Heart left ventricle (tissue), 16 donors: Measurements from ENCODE around the gene CSTA. TPM values are rescaled to one million over a fixed set of nuclear protein-coding genes. Genes with fewer than 3 reads are reported as not detected.

ENCODE experiments used
- ATAC-seq, 4 donors: fragments of 200-7000 bp; cut with Tn5 transposase; one replicate each; pipeline ENCODE4 v1.9.1; 2020 to 2022; ENCODE audit warnings: moderate library complexity in 4 of 4, mild to moderate bottlenecking in 3 of 4, moderate number of reproducible peaks in 1 of 4
- DNase-seq, 5 donors: peaks; one replicate each; pipeline ENCODE4 v3.0.0-alpha.2; 2020
- H3K27ac ChIP-seq, 12 donors: fragments of 200-600 bp; sonication (generic) in 4 of 12; one replicate each; pipeline versions ENCODE4 v1.5.0 to v1.8.0; 2016 to 2022; ENCODE audit warnings: mild to moderate bottlenecking in 2 of 12
- H3K27me3 ChIP-seq, 9 donors: fragments of 200-600 bp; sonication (generic) in 2 of 9; one replicate each; pipeline versions ENCODE4 v1.5.1 to v1.8.0; 2016 to 2022; ENCODE audit warnings: mild to moderate bottlenecking in 3 of 9
- H3K36me3 ChIP-seq, 9 donors: fragments of 200-600 bp; sonication (generic) in 2 of 9; one replicate each; pipeline versions ENCODE4 v1.5.0 to v1.8.0; 2018 to 2022; ENCODE audit warnings: mild to moderate bottlenecking in 2 of 9
- H3K4me1 ChIP-seq, 12 donors: fragments of 200-600 bp; sonication (generic) in 4 of 12; one replicate each; pipeline versions ENCODE4 v1.5.0 to v1.8.0; 2016 to 2022; ENCODE audit warnings: mild to moderate bottlenecking in 3 of 12
- H3K4me3 ChIP-seq, 12 donors: fragments of 200-600 bp; sonication (generic) in 4 of 12; one replicate each; pipeline versions ENCODE4 v1.5.0 to v1.8.0; 2017 to 2022; ENCODE audit warnings: mild to moderate bottlenecking in 9 of 12, moderate library complexity in 4 of 12
- H3K9me3 ChIP-seq, 12 donors: fragments of 200-600 bp; sonication (generic) in 4 of 12; one replicate each; pipeline versions ENCODE4 v1.5.0 to v1.8.0; 2016 to 2022; ENCODE audit warnings: mild to moderate bottlenecking in 1 of 12
- CTCF ChIP-seq, 12 donors: fragments of 200-600 bp; sonication (generic) in 4 of 12; IDR thresholded peaks; one replicate each; pipeline versions ENCODE4 v1.5.0 to v1.8.0; 2018 to 2022; ENCODE audit warnings: antibody characterized with exemption in 12 of 12, mild to moderate bottlenecking in 5 of 12
- POLR2A ChIP-seq, 2 donors: fragments of 450-650 bp; IDR thresholded peaks; one replicate each; pipeline ENCODE4 v1.6.1; 2017; ENCODE audit warnings: antibody characterized with exemption in 2 of 2, mild to moderate bottlenecking in 2 of 2, moderate library complexity in 2 of 2
- WGBS, 4 donors: extraction: QIAGEN DNeasy Blood & Tissue Kit in 2 of 4; methylation state at CpG; one replicate each; pipeline versions ENCODE4 v1.1.5 to v1.1.7; 2013 to 2018; 5-methylcytosine and 5-hydroxymethylcytosine counted together
- intact Hi-C, 10 donors: fragments of 100-400 bp; cut with DNase I; formaldehyde crosslinking; loops; one replicate each; pipeline versions ENCODE4 v1.11.1 to v1.14.2; 2022
- polyA plus RNA-seq, 2 donors: library from polyadenylated mRNA; stranded (reverse); fragments of 200-250 nt; gene quantifications; one replicate each; pipeline ENCODE4 v1.2.3, GENCODE V29; 2013
- total RNA-seq, 9 donors: library from RNA; depleted of rRNA in 2 of 9; stranded (reverse); fragments of >200 nt in 2 of 9; fragmentation: NEBNext Ultra II Directional in 3 of 9; extraction: Animal tissue kit (Norgen Biotek cat#: 25700) in 3 of 9; gene quantifications; one replicate each; pipeline versions ENCODE4 v1.1.0 to v1.2.4, GENCODE V29; 2016 to 2023
- donor health status: ischemic (EF 13 %, LVEDD 7.1; RV severe dilation, severe dysfunction).
- donor health status: healthy with polysubstance abuse.
- donor health status: DM: no; HTN: yes; CAD: no.
- donor health status: DM: no; HTN: no; CAD: no.
- donor health status: ischemic (EF 25% LVEDD 6.9; RV normal size, moderate dysfunction).
- donor health status: ischemic (EF 25% LVEDD 5.7; RV mildly dilated, moderate dysfunction).
- donor health status: healthy.
- donor health status: DM: yes; HTN: yes; CAD: no.
- donor health status: ischemic (EF 35%, LVEDD 5.7; RV mildly dilated, moderate dysfunction).
- donor health status: nonischemic (EF 11% LVEDD 7.7; RV severe dilation, severe dysfunction).
- donor health status: DM: yes; HTN: yes; CAD: no.
- donor health status: PGD.
- donor health status: ischemic (EF 29% LVEDD 5.4; RV normal size, mild dysfunction).
- donor health status: nonischemic (EF 23%, LVEDD 6.1; RV moderate dilation, normal function).

CSTA gene
- total and polyA plus RNA-seq, 11 donors: 0.33 to 8.9 (median 0.96) TPM; not detected in 1

DNA sequence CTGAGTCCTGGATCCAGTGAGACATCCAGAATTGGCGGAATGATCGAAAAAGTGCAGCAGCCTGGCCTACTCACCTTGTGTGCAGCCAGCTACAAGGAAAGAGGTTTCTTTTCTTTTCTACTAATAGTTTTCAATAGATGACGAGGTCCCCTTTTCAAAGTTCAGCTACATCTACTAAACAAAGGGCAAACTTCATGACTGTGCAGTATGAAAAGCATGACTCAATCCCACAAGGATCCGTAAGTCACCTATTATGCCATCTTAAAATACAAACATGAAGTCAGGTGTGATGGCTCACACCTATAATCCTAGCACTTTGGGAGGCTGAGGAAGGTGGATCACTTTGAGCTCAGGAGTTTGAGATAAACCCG is 41.3 kb downstream of the CSTA start:
- no peak overlapping the region for H3K4me3 ChIP-seq
- H3K36me3 ChIP-seq: peaks cover 0 to 100% (median 82%) of the 10 kb centered on the region in 9 donors
- 94 to 97% (median 95%) methylated on average over 5 of the region's 5 CpGs for WGBS, 4 donors
- H3K27ac ChIP-seq: no peak overlapping the region
- no peaks in the 10 kb centered on the region for H3K9me3 ChIP-seq
- DNase-seq (no peak), ATAC-seq (no peak)
- peaks cover 0 to 4% (median 0%) of the 10 kb centered on the region in 12 donors for H3K4me1 ChIP-seq
- no peak for TF ChIP-seq CTCF (IDR thresholded peaks at IDR 0.05)
- TF ChIP-seq POLR2A (IDR thresholded peaks at IDR 0.05): no peak
- intact Hi-C loops: loop anchor here in 1 of 10 donors (10.0 kb wide), 1 partner anchor 822 kb away; the partner anchor contains the start of gene POLQ
- no peaks in the 10 kb centered on the region for H3K27me3 ChIP-seq

DNA sequence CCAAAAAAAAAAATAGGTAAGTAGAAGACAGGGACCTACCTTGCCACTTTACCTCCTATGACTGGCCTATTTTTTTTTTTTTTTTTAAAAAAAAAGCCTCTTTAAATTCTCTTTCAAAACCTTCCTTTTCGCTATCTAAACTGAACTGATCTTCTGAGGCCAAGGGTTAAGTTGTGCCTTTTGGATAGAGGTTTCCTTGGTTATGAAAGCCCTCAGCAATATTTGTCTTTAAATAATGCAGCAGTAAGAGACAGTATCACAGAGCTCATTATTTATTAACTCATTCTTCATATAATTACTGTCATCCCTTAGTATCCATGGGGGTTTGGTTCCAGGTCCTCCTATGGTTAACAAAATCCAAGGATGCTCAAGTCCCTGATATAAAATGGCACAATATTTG is 49.0 kb downstream of the CSTA start:
- WGBS, 4 donors: 98 to 100% (median 100%) methylated on average over 1 of the region's 1 CpG
- ATAC-seq (no peak), DNase-seq (no peak)
- no peaks in the 10 kb centered on the region for H3K9me3 ChIP-seq
- no peak for TF ChIP-seq POLR2A (IDR thresholded peaks at IDR 0.05)
- no peak for TF ChIP-seq CTCF (IDR thresholded peaks at IDR 0.05)
- H3K36me3 ChIP-seq: peaks cover 0 to 35% (median 18%) of the 10 kb centered on the region in 9 donors
- no peak overlapping the region for H3K4me3 ChIP-seq
- no peak overlapping the region for H3K27ac ChIP-seq
- no peaks in the 10 kb centered on the region for H3K27me3 ChIP-seq
- peaks cover 0 to 4% (median 0%) of the 10 kb centered on the region in 12 donors for H3K4me1 ChIP-seq
- intact Hi-C loops: no loop called here

DNA sequence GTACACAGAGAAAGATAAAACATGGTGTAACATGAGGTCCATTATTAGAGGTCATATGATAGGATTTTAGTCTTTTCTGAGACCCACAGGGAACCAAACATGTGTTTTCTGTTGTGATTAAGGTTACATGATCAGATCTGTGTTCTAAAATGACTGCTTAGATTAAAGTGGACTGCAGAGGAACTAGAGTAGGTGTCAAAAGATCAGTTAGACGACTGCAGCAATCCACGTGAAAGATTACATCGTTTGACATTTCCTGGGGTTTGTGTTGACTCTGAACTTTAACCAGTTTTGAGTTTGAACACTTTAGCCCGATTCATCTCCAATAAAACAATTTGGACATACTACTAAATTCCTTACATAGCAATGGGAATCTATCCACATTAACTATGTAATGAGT is 52.9 kb downstream of the CSTA start:
- ATAC-seq (no peak), DNase-seq (no peak)
- Histone ChIP-seq H3K36me3 (peaks cover 0 to 15% (median 0%) of the 10 kb centered on the region in 9 donors), H3K4me3 (no peak overlapping the region), H3K4me1 (peaks cover 0 to 15% (median 8%) of the 10 kb centered on the region in 12 donors), H3K27ac (no peak overlapping the region), H3K27me3 (no peaks in the 10 kb centered on the region), H3K9me3 (no peaks in the 10 kb centered on the region)
- 63 to 68% (median 65%) methylated on average over 4 of the region's 4 CpGs for WGBS, 4 donors
- TF ChIP-seq POLR2A (IDR thresholded peaks at IDR 0.05) (no peak), CTCF (IDR thresholded peaks at IDR 0.05) (no peak)
- intact Hi-C loops: no loop called here

DNA sequence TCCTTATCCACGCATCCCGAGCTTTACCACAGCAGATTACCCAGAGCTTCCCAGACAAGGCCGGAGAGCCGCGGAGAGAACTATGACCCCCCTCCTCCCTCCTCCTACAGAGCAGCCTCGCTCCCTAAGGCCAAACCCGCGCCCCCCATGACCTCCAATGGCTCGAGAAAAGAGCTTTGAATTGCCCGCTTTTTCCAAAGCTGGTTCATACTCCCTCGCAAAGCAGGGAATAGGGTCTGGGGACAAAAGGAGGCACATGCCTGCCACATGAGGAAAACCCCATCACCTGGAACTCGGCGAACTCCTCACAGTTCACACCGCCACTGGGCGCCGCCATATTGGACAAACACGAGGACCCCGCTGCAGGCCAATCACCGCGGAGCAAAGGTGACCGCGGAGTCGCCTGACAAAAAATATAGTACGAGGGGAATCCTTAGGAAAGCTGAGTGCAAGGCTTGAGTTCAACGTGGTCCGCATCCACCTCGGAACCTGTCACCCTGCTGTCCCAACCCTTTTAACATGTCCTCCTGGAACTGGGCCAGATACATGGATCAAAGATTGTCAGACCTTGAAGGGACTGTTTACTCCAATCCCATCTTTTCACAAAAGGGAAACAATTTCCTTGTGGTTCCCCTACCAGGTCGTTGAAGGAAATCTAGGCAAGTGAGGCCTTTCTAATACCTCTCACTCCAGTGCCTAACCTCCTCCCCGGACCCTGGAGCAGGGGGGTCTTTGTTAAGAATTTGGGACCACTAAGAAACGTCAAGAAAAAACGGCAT is 58.0 kb downstream of the CSTA start, which contains the start of gene MIX23:
Gene MIX23 (minus strand): TSS at position 344 of the 779 bp plus-strand sequence. CDS start 7 bp downstream, at position 337.
- intact Hi-C loops: loop anchor here in 3 of 10 donors (5.0 to 10.0 kb wide), 3 partner anchors 294 to 838 kb away; partner anchors contain the start of genes GOLGB1 (in 1 of the 3) and POLQ (in 1 of the 3)
- Histone ChIP-seq H3K27me3 (no peaks in the 10 kb centered on the region), H3K4me1 (peaks cover 0 to 44% (median 12%) of the 10 kb centered on the region in 12 donors), H3K27ac (peak within 1 kb of the TSS; percentile 49 to 94 (median 90)), H3K9me3 (no peaks in the 10 kb centered on the region), H3K36me3 (peaks cover 0 to 9% (median 0%) of the 10 kb centered on the region in 9 donors), H3K4me3 (peak within 1 kb of the TSS; percentile 63 to 94 (median 72))
- 0% methylated on average over 22 to 31 of the region's 31 CpGs for WGBS, 4 donors
- DNase-seq: peak; percentile 87 to 92 (median 89)
- ATAC-seq: peak; percentile 80 to 87 (median 84)
- TF ChIP-seq CTCF (IDR thresholded peaks at IDR 0.05): peak in 2 of 12 donors; percentile 10 to 15
- TF ChIP-seq POLR2A (IDR thresholded peaks at IDR 0.05): no peak
